Thymus (tissue), 11 donors: Measurements from ENCODE around the gene GABARAPL1. TPM values are rescaled to one million over a fixed set of nuclear protein-coding genes. Genes with fewer than 3 reads are reported as not detected.
A peak's percentile ranks its signal among the peaks of the same experiment; 100 is the strongest.
"Not testable (repeated sequence)": the region's sequence is repeated elsewhere in the genome, so short reads cannot be mapped to it uniquely, and the experiment has no call there.

Source experiments
- DNase-seq, 9 donors: peaks; one replicate each; pipeline ENCODE4 v3.0.0-alpha.2; 2013; ENCODE audit warnings: low spot score in 9 of 9, low read depth in 6 of 9, missing footprints in 1 of 9
- H3K27ac ChIP-seq, 2 donors: one replicate each; pipeline ENCODE4 v1.5.1; 2013; ENCODE audit warnings: control low read depth in 1 of 2, low read depth in 1 of 2, low read length in 1 of 2, mild to moderate bottlenecking in 1 of 2, moderate library complexity in 1 of 2
- H3K27me3 ChIP-seq, 2 donors: one replicate each; pipeline ENCODE4 v1.5.1; 2013; ENCODE audit warnings: low read length in 1 of 2; ENCODE audit not compliant: control insufficient read depth in 2 of 2, insufficient read depth in 1 of 2
- H3K36me3 ChIP-seq, 2 donors: one replicate each; pipeline ENCODE4 v1.5.1; 2013; ENCODE audit warnings: low read length in 1 of 2, mild to moderate bottlenecking in 1 of 2, moderate library complexity in 1 of 2; ENCODE audit not compliant: control insufficient read depth in 2 of 2, insufficient read depth in 2 of 2
- H3K4me1 ChIP-seq, 2 donors: one replicate each; pipeline ENCODE4 v1.5.1; 2013; ENCODE audit warnings: low read length in 2 of 2; ENCODE audit not compliant: control insufficient read depth in 2 of 2, insufficient read depth in 2 of 2
- H3K4me3 ChIP-seq, 2 donors: one replicate each; pipeline ENCODE4 v1.5.1; 2013; ENCODE audit warnings: low read length in 2 of 2, control low read depth in 1 of 2, mild to moderate bottlenecking in 1 of 2
- H3K9me3 ChIP-seq, 2 donors: one replicate each; pipeline ENCODE4 v1.5.1; 2013; ENCODE audit warnings: low read length in 1 of 2, mild to moderate bottlenecking in 1 of 2; ENCODE audit not compliant: control insufficient read depth in 2 of 2, insufficient read depth in 1 of 2
- WGBS: extraction: QIAGEN DNeasy Blood & Tissue Kit; methylation state at CpG from one replicate; pipeline ENCODE4 v1.1.7; 2013; 5-methylcytosine and 5-hydroxymethylcytosine counted together
- polyA plus RNA-seq: library from polyadenylated mRNA; stranded (reverse); fragments of 200-250 nt; gene quantifications from one replicate; pipeline ENCODE4 v1.2.3, GENCODE V29; 2013
- total RNA-seq: library from RNA; stranded (reverse); fragments of 120-200 nt; gene quantifications from one replicate; pipeline ENCODE4 v1.2.4, GENCODE V29; 2013
- donor health status: healthy.

GABARAPL1 gene
- total and polyA plus RNA-seq, 2 donors, result 19.1 to 92.0 TPM

DNA sequence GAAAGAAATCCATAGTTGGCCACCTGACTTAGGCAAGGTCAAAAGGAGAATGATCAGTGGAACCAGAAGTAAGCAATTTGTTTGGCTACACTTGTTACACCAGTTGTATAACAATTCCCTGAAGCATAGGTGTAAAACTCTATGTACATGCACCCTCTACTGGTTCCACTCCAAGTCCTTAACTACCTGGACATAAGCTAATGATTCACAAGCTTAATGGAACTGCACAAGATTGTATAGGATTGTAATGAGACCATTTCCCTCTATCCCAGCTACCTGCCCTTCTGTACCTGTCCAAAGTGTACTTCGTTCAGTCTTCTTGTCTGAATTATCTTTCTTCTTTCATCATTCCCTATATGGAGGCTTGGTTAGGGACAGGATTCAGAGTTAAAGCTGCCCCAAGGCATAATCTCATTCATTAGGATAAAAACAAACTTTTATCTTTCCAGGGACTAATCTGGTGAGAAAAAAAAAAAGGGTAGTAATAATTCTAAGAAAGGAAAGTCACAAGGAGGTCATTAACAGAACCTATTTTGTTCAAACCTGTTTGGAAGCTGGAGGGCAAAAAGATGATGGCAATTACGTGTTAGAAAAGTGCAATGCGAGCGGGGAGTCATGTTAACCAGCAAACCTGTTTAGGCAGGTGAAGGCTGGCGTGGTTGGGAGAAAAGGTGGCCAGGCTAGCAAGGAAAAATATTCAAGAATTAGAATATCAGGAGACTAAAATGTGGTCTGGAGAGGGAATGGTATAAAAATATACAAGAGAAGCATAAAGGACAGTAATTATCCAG lies 36.6 kb upstream of the GABARAPL1 start:
- Histone ChIP-seq H3K9me3 (no peaks in the 10 kb centered on the region), H3K4me3 (no peak overlapping the region), H3K27ac (no peak overlapping the region), H3K27me3 (no peaks in the 10 kb centered on the region), H3K4me1 (no peaks in the 10 kb centered on the region), H3K36me3 (no peaks in the 10 kb centered on the region)
- no peak for DNase-seq
- WGBS, result 92% methylated on average over 5 of the region's 5 CpGs

DNA sequence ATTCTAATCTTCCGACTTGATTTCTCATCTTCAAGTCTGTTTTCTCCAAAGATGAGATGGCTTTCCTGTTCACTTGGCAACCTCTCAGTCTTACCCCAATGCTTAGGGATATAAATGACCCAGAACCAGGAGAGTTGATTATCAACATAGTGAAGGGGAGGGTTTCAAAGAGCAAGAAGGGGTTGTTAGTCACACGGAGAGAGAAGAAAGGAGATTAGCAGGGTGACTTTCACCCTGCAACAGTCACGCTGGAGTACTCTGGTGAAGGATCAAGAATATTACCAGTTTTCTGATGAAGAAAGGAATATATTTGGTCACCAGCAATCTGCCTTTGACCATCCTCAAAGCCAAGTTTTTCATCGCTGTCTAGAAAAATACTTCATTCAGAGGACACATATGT lies 33.9 kb upstream of the GABARAPL1 start, which contains the start of gene TMEM52B:
TSS of gene TMEM52B (plus strand) at position 212 of the 400 bp plus-strand sequence. CDS start 543 bp downstream, outside the sequence.
- no peak within 1 kb of the TSS for H3K27ac ChIP-seq
- no peak for DNase-seq
- no peaks in the 10 kb centered on the region for H3K36me3 ChIP-seq
- H3K9me3 ChIP-seq, result no peaks in the 10 kb centered on the region
- H3K4me1 ChIP-seq, result no peaks in the 10 kb centered on the region
- no peaks in the 10 kb centered on the region for H3K27me3 ChIP-seq
- 94% methylated on average over 4 of the region's 4 CpGs for WGBS
- no peak within 1 kb of the TSS for H3K4me3 ChIP-seq

DNA sequence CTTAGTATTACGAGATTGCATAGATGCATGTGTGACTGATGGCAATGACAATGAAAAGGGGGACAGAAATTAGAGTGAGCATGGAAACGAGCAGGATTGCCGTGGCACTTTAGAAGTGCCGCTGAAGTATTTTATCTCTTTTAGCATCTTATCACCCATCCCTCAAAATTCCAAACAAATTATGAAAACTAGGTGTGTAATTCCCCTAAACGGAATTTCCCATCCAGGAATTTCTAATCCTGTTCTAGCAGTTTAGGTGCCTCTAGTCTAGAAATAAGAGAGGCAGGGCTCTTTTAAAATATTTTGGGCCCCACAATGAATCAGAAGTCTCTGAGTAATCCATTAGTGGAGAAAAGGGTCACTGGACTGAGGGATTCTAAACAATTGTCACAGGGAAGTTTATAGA lies 32.9 kb upstream of the GABARAPL1 start:
- no peak for DNase-seq
- Histone ChIP-seq H3K27me3 (no peaks in the 10 kb centered on the region), H3K9me3 (no peaks in the 10 kb centered on the region), H3K36me3 (no peaks in the 10 kb centered on the region), H3K4me1 (no peaks in the 10 kb centered on the region), H3K4me3 (no peak overlapping the region), H3K27ac (no peak overlapping the region)
- WGBS, result 97% methylated on average over 5 of the region's 5 CpGs

DNA sequence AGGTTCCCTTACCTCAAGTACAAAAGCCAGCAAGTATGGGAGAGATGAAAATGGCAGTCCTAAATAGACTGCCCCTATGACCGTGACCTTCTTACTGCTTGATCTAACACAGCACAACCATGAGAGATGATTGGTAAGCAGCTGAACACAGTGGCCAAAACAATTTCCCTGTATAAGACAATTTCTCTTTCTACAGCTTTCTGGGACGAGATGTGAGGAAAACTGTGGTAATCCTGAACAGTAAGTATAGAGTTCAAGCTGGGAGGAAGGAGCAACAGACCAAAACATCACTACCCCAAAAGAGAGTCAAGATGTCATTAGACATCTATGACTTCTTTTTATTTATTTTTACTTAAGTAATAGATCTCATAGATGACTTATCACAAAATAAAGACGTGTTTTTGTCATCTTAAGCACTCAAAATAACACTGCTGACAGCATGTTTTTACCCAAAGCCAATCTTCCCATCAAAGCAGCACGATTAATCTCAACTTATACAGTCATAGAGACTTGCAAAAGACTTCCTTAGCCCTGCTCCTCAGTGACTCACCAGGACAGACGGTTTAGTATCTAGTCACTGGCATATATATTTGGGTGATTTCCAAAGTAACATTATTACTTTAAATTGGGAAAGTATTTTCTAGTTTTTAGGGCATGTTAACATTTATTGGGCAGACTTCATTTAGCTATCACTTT lies 30.2 kb upstream of the GABARAPL1 start:
- H3K9me3 ChIP-seq, result no peaks in the 10 kb centered on the region
- H3K36me3 ChIP-seq, result no peaks in the 10 kb centered on the region
- 90% methylated on average over 5 of the region's 5 CpGs for WGBS
- no peak for DNase-seq
- H3K27ac ChIP-seq, result no peak overlapping the region
- no peaks in the 10 kb centered on the region for H3K4me1 ChIP-seq
- H3K4me3 ChIP-seq, result no peak overlapping the region
- no peaks in the 10 kb centered on the region for H3K27me3 ChIP-seq

DNA sequence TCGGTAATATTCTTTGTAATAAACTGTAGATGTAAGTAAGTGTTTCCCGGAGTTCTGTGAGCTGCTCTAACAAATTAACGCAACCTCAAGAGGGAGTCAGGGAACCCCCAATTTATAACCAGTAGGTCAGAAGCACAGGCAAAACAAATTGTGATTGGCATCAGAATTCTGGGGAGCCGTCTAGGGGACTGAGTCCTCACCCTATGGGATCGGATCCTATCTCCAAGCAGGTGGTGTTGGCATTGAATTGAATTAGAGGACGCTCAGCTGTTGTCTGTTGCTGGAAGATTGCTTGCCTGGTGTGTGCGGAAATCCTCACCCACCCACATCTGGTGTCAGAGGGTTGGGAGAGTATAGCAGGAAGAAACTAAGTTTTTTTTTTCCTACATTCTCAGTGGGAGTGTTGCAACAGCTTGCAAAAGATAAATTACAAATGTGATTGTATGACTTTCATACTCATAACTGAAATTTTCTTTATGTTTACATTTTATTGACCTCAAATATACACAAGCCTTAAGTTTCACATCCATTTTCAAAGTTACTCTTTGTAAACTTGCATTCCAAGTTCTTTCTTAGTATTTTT lies 28.3 kb upstream of the GABARAPL1 start:
- H3K9me3 ChIP-seq, result no peaks in the 10 kb centered on the region
- no peaks in the 10 kb centered on the region for H3K36me3 ChIP-seq
- DNase-seq, result no peak
- WGBS, result 89% methylated on average over 7 of the region's 7 CpGs
- H3K27ac ChIP-seq, result no peak overlapping the region
- H3K4me1 ChIP-seq, result no peaks in the 10 kb centered on the region
- no peaks in the 10 kb centered on the region for H3K27me3 ChIP-seq
- no peak overlapping the region for H3K4me3 ChIP-seq

DNA sequence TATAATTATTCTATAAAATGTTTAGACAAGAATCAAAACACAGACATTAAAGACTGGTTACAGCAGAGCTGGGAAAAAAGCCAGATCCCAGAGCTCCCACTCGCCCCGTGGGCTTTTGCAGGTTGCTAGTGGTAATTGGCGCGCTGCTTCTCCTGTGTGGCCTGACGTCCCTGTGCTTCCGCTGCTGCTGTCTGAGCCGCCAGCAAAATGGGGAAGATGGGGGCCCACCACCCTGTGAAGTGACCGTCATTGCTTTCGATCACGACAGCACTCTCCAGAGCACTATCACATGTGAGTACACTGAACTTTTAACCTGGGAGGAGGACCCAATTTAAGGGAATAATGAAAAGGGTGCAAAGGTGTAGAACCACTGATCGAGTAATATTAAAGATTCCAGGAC lies 26.4 kb upstream of the GABARAPL1 start:
- Histone ChIP-seq H3K4me1 (peaks cover 0 to 6% of the 10 kb centered on the region in 2 donors), H3K36me3 (no peaks in the 10 kb centered on the region), H3K27me3 (no peaks in the 10 kb centered on the region), H3K4me3 (no peak overlapping the region), H3K27ac (no peak overlapping the region), H3K9me3 (no peaks in the 10 kb centered on the region)
- DNase-seq, result peak in 1 of 9 donors; percentile 20
- 39% methylated on average over 11 of the region's 11 CpGs for WGBS

DNA sequence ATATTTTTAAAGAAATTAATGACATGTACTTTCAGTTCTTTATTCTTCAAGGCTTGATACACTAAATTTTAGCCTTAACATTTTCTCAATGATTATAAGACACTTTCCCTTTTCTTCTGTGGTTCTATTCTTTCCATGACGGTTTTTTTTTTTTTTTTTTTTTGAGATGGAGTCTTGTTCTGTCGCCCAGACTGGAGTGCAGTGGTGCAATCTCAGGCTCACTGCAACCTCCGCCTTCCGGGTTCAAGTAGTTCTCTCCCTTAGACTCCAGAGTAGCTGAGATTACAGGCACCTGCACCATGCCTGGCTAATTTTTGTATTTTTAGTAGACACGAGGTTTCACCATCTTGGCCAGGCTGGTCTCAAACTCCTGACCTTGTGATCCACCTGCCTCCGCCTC lies 25.7 kb upstream of the GABARAPL1 start:
- not testable (repeated sequence) for H3K9me3 ChIP-seq, H3K4me3 ChIP-seq, H3K27me3 ChIP-seq, H3K36me3 ChIP-seq, H3K4me1 ChIP-seq, H3K27ac ChIP-seq, DNase-seq
- whole genome bisulfite sequencing, result 99% methylated on average over 6 of the region's 6 CpGs

GRCh38 chr12:10189653-10190052 lies 23.0 kb upstream of the GABARAPL1 start:
- H3K36me3 ChIP-seq, result no peaks in the 10 kb centered on the region
- no peaks in the 10 kb centered on the region for H3K9me3 ChIP-seq
- no peaks in the 10 kb centered on the region for H3K27me3 ChIP-seq
- peak overlapping the region in 1 of 2 donors; percentile 20 for H3K27ac ChIP-seq
- H3K4me3 ChIP-seq, result no peak overlapping the region
- WGBS, result 91% methylated on average over 5 of the region's 5 CpGs
- peaks cover 0 to 6% of the 10 kb centered on the region in 2 donors for H3K4me1 ChIP-seq
- no peak for DNase-seq
